ENCODE measurements around the gene SAP30BP. TPM values are rescaled to one million over a fixed set of nuclear protein-coding genes. Genes with fewer than 3 reads are reported as not detected.

Gene SAP30BP
- total RNA-seq (2022; extraction: Qiagen RNA extraction; ENCODE audit: low read depth), result 103 to 124 TPM (median 110 TPM) in 5 replicates

DNA sequence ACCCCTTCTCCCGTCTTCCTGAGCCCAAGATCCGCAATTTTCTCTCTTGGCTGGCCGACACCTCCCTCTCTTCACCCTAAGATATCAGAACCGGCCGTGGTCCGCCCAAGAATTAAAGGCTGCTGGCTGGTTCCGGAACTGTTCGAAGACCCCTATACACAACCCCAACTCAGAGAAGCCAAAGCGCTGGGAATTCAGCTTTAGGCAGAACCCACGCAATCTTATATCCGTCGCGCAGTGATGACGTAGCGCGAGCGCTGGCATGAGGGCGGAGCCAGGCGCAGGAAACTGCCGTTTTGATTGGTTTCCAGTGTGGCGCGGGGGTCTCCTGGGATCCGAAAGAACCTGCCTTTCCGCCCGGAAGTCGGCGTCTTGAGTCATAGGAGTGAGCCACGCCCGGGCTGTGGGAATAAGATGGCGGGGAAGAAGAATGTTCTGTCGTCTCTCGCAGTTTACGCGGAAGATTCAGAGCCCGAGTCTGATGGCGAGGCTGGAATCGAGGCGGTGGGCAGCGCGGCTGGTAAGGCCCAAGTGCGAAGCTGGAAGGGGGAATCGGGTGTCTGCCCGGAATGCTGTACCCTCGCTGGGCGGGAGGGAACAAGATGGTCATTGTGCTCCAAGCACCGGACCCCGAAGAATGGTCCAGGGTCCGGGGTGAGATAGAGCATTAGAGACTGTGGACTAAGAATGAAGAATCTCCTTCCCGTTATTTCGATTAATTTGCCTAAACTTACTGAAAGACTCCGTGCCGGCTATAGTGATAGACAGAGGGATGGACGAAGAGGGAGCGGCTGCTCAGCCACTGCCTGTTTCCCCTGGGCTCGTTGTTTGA lies at the start of gene SAP30BP, which contains the start of gene RECQL5:
SAP30BP (plus strand) TSS at position 380 of the 832 bp plus-strand sequence; CDS start at position 415, 35 bp downstream.
RECQL5 (minus strand) TSS at position 196 of the 832 bp plus-strand sequence. CDS start 597 bp downstream, outside the sequence.

GRCh38 chr17:75632863-75633485 lies 34.2 kb upstream of the SAP30BP start, which contains the start of gene SMIM5:
Gene SMIM5 (plus strand): TSS chr17:75633434. CDS start chr17:75640202, 6,768 bp downstream.

DNA sequence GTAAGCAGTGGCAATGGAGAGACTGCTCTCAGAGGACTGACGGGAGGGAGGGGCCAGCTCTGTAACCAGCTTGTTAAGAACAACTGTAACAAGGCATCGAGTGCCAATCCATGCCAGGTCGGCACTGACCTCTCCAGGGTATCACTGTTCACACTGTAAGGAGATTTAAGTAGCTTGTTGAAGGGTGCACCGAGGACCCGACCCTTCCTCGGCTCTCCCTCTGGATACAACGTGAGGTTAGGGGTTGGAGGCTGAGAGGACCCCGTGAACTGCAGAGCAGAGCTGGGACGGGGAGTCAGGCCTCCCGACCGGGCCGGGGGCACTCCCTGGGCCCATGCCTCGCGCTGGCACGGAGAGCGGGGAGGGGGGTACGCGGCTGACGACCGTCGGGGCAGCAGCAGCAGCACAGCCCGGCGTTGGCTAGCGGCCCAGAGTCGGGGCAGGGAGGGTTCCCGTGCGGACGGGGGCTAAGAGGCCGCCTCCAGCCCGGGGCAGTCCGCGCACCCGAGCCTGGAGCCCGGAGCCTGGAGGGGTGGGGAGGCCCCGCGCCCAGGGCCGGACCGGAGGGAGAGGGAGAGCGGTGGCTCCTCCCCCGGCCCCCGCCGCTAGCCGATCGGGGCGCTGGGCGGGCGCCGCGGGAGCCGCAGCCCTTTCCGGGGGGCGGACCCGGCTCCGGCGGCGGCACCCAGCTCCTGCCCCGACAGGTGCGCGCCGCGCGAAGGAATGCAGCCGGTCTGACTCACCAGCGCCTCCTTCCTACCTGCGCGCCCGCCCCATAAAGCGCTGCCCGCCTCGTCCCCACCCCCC lies 53.7 kb downstream of the SAP30BP start, which contains the start of gene ITGB4:
ITGB4 (plus strand) TSS at position 804 of the 807 bp plus-strand sequence. CDS start 3,245 bp downstream, outside the sequence.

Other genes with a start within 250 kb of the SAP30BP start
- 35.5 to 49.1 TPM (median 43.1 TPM) in 5 replicates for gene TMEM94, start 210.7 kb upstream of the SAP30BP start, total RNA-seq (2022; extraction: Qiagen RNA extraction; ENCODE audit: low read depth)
- 7.5 to 12.7 TPM (median 9.3 TPM) in 5 replicates for gene CASKIN2, start 151.8 kb upstream of the SAP30BP start, total RNA-seq (2022; extraction: Qiagen RNA extraction; ENCODE audit: low read depth)
- 24.6 to 49.5 TPM (median 42.8 TPM) in 5 replicates for gene TSEN54, start 150.8 kb upstream of the SAP30BP start, total RNA-seq (2022; extraction: Qiagen RNA extraction; ENCODE audit: low read depth)
- gene LLGL2, start 141.6 kb upstream of the SAP30BP start, total RNA-seq (2022; extraction: Qiagen RNA extraction; ENCODE audit: low read depth), result 13.4 to 28.9 TPM (median 25.5 TPM) in 5 replicates
- 33.4 to 72.6 TPM (median 52.6 TPM) in 5 replicates for gene MYO15B, start 79.5 kb upstream of the SAP30BP start, total RNA-seq (2022; extraction: Qiagen RNA extraction; ENCODE audit: low read depth)
- 0.32 to 2.4 TPM (median 0.59 TPM) in 5 replicates for gene SMIM5, start 33.9 kb upstream of the SAP30BP start, total RNA-seq (2022; extraction: Qiagen RNA extraction; ENCODE audit: low read depth)
- gene RECQL5, start 184 bp upstream of the SAP30BP start, total RNA-seq (2022; extraction: Qiagen RNA extraction; ENCODE audit: low read depth), result 16.6 to 26.3 TPM (median 25.0 TPM) in 5 replicates
- gene ITGB4, start 54.1 kb downstream of the SAP30BP start, total RNA-seq (2022; extraction: Qiagen RNA extraction; ENCODE audit: low read depth), result 40.8 to 63.1 TPM (median 55.6 TPM) in 5 replicates
- 46.3 to 75.9 TPM (median 65.6 TPM) in 5 replicates for gene GALK1, start 97.9 kb downstream of the SAP30BP start, total RNA-seq (2022; extraction: Qiagen RNA extraction; ENCODE audit: low read depth)
- gene UNK, start 117.5 kb downstream of the SAP30BP start, total RNA-seq (2022; extraction: Qiagen RNA extraction; ENCODE audit: low read depth), result 22.5 to 32.7 TPM (median 31.2 TPM) in 5 replicates
- 3.5 to 4.4 TPM (median 3.9 TPM) in 5 replicates for gene UNC13D, start 177.1 kb downstream of the SAP30BP start, total RNA-seq (2022; extraction: Qiagen RNA extraction; ENCODE audit: low read depth)
- 88.0 to 99.5 TPM (median 93.9 TPM) in 5 replicates for gene WBP2, start 188.0 kb downstream of the SAP30BP start, total RNA-seq (2022; extraction: Qiagen RNA extraction; ENCODE audit: low read depth)
- 108 to 201 TPM (median 148 TPM) in 5 replicates for gene TRIM47, start 211.2 kb downstream of the SAP30BP start, total RNA-seq (2022; extraction: Qiagen RNA extraction; ENCODE audit: low read depth)
- 29.4 to 42.9 TPM (median 34.9 TPM) in 5 replicates for gene TRIM65, start 229.6 kb downstream of the SAP30BP start, total RNA-seq (2022; extraction: Qiagen RNA extraction; ENCODE audit: low read depth)
- 95.6 to 147 TPM (median 115 TPM) in 5 replicates for gene MRPL38, start 237.5 kb downstream of the SAP30BP start, total RNA-seq (2022; extraction: Qiagen RNA extraction; ENCODE audit: low read depth)